ENCODE results near the gene TBC1D14.

- TF ChIP-seq POLR2A (IDR thresholded peaks at IDR 0.05; ENCODE audit: low read length) (no peak), GATA1 (IDR thresholded peaks at IDR 0.05; ENCODE audit: low read depth, low read length) (no peak)
These were observed 19.3 kb upstream of the TBC1D14 start for GRCh38 chr4:6890358-6890757.

Data from erythroblast (primary cell).